Activated gamma-delta T cell (primary cell): ENCODE results near the gene ELFN1.

ENCODE experiments used
- DNase-seq: peaks from one replicate; lab custom pipeline; 2025; lab: John Stamatoyannopoulos, UW
- total RNA-seq, 2 donors: gene quantifications; one replicate each; lab custom pipeline; 2026; lab: John Stamatoyannopoulos, UW

The ELFN1 gene
- total RNA-seq = 0.15 to 0.52 reads per million in 2 donors

- DNase-seq = no peak
These were observed at the start of gene ELFN1 for GRCh38 chr7:1669954-1670893. ELFN1 (plus strand) TSS chr7:1670277; CDS start chr7:1744597, 74,320 bp downstream.

- DNase-seq = no peak
These were observed 49.2 kb upstream of the ELFN1 start for GRCh38 chr7:1620835-1621234.

GRCh38 chr7:1621718-1622117 lies 48.4 kb upstream of the ELFN1 start:
- DNase-seq = no peak

GRCh38 chr7:1622441-1622840 lies 47.6 kb upstream of the ELFN1 start:
- no peak for DNase-seq

GRCh38 chr7:1623810-1624209 lies 46.3 kb upstream of the ELFN1 start:
- no peak for DNase-seq

GRCh38 chr7:1624999-1625927 lies 44.8 kb upstream of the ELFN1 start:
- DNase-seq = no peak

GRCh38 chr7:1626769-1627168 lies 43.3 kb upstream of the ELFN1 start:
- DNase-seq = no peak

- no peak for DNase-seq
These were observed 39.3 kb upstream of the ELFN1 start for GRCh38 chr7:1630700-1631336.

GRCh38 chr7:1631678-1632077 lies 38.4 kb upstream of the ELFN1 start:
- no peak for DNase-seq

GRCh38 chr7:1632506-1632905 lies 37.6 kb upstream of the ELFN1 start:
- DNase-seq = no peak

- no peak for DNase-seq
These were observed 36.9 kb upstream of the ELFN1 start for GRCh38 chr7:1632916-1633785.

- no peak for DNase-seq
These were observed 34.7 kb upstream of the ELFN1 start for GRCh38 chr7:1635401-1635800.

GRCh38 chr7:1637155-1637554 lies 32.9 kb upstream of the ELFN1 start:
- no peak for DNase-seq

- DNase-seq = no peak
These were observed 31.8 kb upstream of the ELFN1 start for GRCh38 chr7:1638215-1638661.

GRCh38 chr7:1639071-1639470 lies 31.0 kb upstream of the ELFN1 start:
- no peak for DNase-seq

GRCh38 chr7:1639532-1640175 lies 30.4 kb upstream of the ELFN1 start:
- no peak for DNase-seq

GRCh38 chr7:1640376-1641172 lies 29.5 kb upstream of the ELFN1 start:
- DNase-seq = no peak

- DNase-seq = no peak
These were observed 28.9 kb upstream of the ELFN1 start for GRCh38 chr7:1641173-1641572.

GRCh38 chr7:1641661-1642260 lies 28.3 kb upstream of the ELFN1 start:
- DNase-seq = no peak
